Stimulated activated CD4-positive, alpha-beta T cell treated with anti-CD3 and anti-CD28 coated beads, Interleukin-15, amount 100 ng/mL, for 24 hours (primary cell): ENCODE measurements around the gene MPC1.
"Not testable (repeated sequence)": the region's sequence is repeated elsewhere in the genome, so short reads cannot be mapped to it uniquely, and the experiment has no call there.

Experiments used
- DNase-seq: peaks from one replicate; pipeline ENCODE4 v3.0.0-alpha.2; 2020

MPC1 gene

GRCh38 chr6:166379103-166379586, 3.6 kb downstream of the MPC1 start:
- no peak for DNase-seq

- no peak for DNase-seq
Measured at GRCh38 chr6:166377721-166378120, 5.0 kb downstream of the MPC1 start.

- DNase-seq = no peak
Measured at GRCh38 chr6:166375013-166375412, 7.7 kb downstream of the MPC1 start.

GRCh38 chr6:166370489-166370888, 12.3 kb downstream of the MPC1 start:
- no peak for DNase-seq

DNA sequence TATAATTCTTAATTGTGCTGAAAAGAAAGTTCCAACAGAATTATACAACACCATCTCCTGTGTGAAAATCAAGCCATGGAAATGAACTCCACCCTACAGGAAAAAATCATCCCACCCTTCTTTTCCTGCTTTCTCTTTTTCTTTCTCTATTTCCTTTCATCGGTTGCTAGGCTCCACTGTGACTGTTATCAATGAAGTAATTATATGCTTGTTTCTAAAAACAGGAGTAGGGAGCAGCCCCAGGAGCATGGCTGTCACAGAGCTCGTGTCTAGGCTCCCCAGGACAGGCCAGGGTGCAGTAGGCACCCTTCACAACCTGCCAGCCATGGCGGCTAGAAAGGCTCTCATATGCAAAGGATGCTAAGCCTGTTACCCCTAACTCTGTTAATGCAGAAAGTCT, 13.0 kb downstream of the MPC1 start:
- no peak for DNase-seq

GRCh38 chr6:166366921-166367320, 15.8 kb downstream of the MPC1 start:
- DNase-seq = no peak

- no peak for DNase-seq
Measured at GRCh38 chr6:166365806-166366205, 16.9 kb downstream of the MPC1 start.

GRCh38 chr6:166365221-166365620, 17.5 kb downstream of the MPC1 start:
- DNase-seq = no peak

- DNase-seq = no peak
Measured at GRCh38 chr6:166364456-166364855, 18.3 kb downstream of the MPC1 start.

DNA sequence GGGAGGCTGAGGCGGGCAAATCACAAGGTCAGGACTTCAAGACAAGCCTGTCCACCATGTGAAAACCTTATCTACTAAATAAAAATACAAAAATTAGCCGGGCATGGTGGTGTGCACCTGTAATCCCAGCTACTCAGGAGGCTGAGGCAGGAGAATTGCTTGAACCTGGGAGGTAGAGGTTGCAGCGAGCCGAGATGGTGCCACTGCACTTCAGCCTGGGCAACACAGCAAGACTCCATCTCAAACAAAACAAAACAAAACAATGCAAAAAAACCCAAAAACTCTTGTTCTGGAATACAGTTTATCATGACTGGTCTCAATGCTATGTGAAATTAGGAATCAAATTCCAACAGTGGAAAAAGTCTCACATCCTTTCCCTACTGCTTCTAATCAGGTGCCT, 20.3 kb downstream of the MPC1 start:
- not testable (repeated sequence) for DNase-seq

DNA sequence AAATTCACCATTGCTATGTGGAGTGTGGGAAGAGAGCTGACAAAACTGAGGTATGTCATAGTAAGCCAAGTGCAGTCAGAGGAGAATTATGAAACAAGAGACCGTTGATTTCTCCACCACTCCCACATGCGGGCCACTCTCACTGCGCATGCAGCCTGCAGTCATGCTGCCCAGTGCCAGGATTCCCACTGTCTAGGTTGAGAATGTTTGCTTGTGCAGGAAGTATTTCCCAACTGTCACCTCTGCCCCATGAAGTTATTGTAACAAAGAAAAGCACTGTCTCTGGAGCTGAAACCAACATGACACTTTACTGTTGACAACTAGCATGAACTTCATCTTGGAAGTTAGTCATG, 21.7 kb downstream of the MPC1 start:
- DNase-seq = no peak

GRCh38 chr6:166360243-166361076, 22.3 kb downstream of the MPC1 start:
- DNase-seq = no peak

DNA sequence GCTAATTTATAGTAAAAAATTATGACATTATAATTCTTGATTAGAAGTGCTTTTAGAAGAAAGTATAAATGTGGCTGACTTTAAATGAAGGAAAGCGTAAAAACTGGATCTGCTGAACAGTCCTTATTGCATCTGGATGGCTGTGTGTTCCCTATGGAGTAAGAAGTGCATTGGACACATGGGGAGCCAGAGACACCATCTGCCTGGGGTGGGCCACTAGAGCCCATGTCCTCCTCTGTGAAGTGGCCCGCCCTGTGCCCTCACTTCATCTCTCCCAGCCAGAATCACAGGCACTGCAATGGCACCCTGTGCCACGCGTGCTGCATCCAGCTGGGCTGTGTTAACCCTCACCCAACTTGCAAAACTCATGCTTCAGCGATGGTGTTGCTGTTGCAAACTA, 27.2 kb downstream of the MPC1 start:
- no peak for DNase-seq

- no peak for DNase-seq
Measured at GRCh38 chr6:166354965-166355364, 27.8 kb downstream of the MPC1 start.

DNA sequence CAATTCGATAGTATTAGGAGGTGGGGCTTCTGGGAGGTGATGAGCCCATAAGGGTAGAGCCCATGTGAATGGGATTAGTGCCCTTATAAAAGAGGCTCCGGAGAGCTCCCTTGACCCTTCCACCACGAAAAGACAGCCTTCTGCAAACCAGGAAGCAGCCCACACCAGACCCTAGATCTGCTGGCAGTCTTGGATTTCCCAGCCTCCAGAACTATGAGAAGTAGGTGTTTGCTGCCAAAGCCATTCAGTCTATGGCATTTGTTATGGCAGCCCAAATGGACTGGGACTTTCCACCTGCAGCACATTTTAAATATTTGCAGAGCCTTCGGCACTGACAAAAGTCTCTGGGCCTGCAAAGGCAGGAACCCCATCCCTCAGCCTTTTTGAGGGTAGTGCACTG, 28.6 kb downstream of the MPC1 start:
- no peak for DNase-seq

GRCh38 chr6:166353507-166353906, 29.2 kb downstream of the MPC1 start:
- no peak for DNase-seq

- no peak for DNase-seq
Measured at GRCh38 chr6:166352923-166353322, 29.8 kb downstream of the MPC1 start.

- no peak for DNase-seq
Measured at GRCh38 chr6:166351715-166352285, 30.9 kb downstream of the MPC1 start.

GRCh38 chr6:166348305-166348949, 34.3 kb downstream of the MPC1 start:
- peak; percentile 23 for DNase-seq

GRCh38 chr6:166346965-166347364, 35.8 kb downstream of the MPC1 start:
- DNase-seq = no peak

GRCh38 chr6:166346449-166346848, 36.3 kb downstream of the MPC1 start:
- DNase-seq = no peak

GRCh38 chr6:166345672-166346071, 37.1 kb downstream of the MPC1 start:
- DNase-seq = not testable (repeated sequence)

DNA sequence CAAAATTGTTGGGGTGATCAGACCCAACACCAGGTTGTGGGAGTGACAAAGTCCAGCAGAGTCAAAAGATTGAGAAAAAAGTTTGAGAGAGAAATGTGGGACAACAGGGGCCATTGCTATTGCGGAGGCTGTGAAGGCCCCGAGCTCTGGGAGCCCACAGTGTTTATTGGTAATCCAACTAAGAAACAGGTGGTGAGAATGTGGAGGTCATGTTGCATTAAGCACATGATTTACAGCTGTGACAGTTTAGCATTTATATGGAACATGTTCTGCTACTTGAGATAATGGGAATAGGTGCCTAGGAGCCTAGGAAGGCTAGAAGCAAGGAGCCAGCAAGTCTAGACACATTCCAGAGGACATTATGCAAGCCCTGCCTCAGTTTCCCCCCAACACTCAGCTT, 37.8 kb downstream of the MPC1 start:
- not testable (repeated sequence) for DNase-seq

- no peak for DNase-seq
Measured at GRCh38 chr6:166344240-166344639, 38.5 kb downstream of the MPC1 start.
